ENCODE data around the gene RARA. TPM values are rescaled to one million over a fixed set of nuclear protein-coding genes. Genes with fewer than 3 reads are reported as not detected.

The RARA gene
- polyA plus RNA-seq, 3 donors: 37.7 to 41.5 (median 40.2) TPM

GRCh38 chr17:40313668-40314583, 4.9 kb downstream of the RARA start:
- DNase-seq: no peak

DNA sequence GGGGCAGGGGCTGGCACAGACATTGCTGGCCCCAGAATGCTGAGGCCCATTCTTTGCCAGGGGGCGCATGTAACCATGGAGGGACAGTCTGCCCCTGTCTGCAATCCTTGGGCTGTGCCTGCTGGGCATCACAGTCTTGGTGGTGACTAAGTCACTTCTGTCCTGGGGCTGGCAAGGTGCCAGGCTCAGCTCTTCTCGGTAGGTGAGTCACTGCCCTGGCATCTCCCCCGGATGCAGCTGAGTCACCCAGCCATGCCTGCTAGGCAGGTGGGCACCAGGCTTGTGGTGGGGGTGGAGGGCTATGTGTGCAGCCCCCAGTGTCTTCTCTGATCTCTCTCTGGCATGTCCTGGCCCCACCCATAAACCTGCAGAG, 5.6 kb downstream of the RARA start:
- DNase-seq: no peak

- DNase-seq: no peak
These were observed 6.2 kb downstream of the RARA start for GRCh38 chr17:40315206-40315605.

- no peak for DNase-seq
These were observed 6.9 kb downstream of the RARA start for GRCh38 chr17:40315678-40316570.

DNA sequence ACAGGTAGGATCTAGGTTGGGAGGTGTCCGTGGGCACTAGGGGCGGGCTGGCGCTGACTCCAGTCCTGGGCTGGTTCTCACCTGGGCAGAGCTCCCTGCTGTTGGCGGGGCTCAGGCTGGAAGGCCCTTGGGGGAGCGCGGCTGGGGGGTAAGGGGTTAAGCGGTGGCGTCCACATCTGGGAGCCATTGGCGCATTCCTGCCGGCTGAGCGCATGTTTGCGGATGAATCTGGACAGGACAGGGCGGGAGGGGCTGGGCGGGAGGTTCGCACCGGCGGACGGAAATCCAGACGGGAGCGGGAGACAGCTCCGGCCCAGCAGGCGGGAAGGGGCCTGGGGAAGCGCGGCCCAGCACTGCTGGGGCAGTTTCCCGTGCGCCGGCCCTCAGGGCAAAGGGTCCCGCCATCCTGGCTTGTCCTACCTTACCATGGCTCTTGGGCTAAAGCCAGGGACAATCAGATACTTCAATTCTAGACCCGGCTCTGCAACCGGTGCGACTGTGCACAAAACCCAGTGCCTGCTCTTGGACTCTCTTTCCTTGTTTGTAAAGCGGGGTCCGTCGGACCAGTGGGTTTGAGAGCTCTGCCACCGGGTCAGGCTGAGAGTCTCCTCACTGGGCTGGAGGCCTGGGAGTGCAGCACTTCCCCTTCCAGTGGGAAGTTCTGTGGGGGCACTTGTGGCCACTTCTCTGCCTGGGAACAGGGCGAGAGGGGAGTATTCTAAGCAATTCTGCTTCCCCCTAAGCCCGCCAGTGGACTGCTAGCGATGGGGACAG, 7.8 kb downstream of the RARA start:
- peak; percentile 84 for DNase-seq

- no peak for DNase-seq
These were observed 8.4 kb downstream of the RARA start for GRCh38 chr17:40317345-40317873.

GRCh38 chr17:40317880-40318829, 9.2 kb downstream of the RARA start:
- DNase-seq: peak; percentile 97

GRCh38 chr17:40318830-40319391, 9.9 kb downstream of the RARA start:
- no peak for DNase-seq

DNA sequence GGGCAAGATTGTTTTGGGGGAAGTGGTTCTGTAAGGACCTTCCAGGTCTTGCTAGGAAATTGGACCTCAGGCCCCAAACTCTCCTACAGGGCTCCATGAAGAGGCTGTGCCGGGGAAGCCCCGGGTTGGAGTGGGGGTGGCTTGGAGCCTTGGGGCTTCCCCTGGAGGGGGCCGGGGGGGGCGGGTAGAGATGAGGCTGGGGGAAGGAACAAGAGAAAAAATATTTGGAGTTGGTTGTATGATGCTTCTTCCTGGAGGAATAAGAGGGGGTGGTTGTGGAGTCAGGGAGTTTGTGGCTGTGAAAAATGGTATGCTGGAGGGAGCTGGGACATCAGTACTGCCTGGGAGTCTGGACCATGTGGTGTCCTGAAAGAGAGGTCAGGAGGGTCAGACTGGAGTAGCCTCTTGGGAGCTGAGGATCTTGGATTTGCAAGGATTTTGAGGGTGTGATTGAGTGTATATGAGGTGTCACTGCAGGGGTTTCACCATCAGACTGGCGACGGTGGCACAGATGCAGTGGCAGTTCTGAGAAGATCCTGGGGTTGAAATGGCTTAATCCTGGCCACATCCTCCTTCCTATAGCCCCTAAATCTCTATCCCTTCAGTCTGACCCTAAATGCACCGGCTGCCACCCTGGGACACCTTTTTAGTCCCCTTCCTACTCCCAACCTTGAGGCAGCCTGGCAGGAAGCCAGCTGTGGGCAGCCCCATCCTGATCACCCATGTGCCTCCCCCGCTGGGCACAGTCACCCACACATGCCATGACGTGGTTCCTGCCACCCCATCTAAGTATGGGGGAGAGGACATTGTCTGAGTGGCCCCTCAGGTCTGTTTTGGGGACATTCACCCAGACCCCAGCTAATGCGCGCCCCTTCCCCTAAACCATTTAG, 10.9 kb downstream of the RARA start:
- DNase-seq: no peak

DNA sequence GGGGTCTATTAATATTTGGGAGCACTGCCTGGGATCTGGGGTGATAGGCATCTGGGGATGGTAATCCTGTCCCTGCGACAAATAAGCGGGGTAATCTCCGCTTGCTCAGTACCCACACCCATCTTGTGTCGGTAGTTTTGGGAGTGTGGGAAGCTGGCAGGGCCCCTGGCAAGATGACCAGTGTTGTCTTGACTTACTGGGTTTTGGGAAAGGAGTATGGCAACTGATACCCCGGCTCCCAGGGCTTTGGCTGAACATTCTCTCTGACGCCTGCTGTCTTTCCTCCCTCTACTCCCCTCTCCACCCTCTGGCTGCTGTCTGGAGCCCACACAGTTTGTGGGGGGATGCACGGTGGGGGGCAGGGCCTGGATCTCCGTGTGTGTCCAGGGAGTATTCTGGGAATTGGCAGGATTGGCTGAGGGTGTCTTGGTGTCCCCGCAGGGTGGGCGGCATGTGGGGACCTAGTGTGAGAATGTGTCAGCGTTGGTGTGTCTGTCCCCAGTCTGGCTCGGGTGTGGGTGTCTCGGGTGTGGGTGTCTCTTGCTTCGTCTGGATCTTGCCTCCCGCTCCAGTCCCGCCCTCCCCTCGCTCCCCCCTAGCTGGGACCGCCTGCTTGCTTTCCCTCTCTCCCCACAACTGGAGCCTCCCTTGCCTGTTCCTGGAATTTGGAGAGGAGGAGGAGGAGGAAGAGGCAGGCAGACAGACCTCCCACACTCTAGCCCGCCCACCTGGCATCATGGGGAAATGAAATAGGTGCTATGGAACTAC, 12.0 kb downstream of the RARA start:
- DNase-seq: no peak

DNA sequence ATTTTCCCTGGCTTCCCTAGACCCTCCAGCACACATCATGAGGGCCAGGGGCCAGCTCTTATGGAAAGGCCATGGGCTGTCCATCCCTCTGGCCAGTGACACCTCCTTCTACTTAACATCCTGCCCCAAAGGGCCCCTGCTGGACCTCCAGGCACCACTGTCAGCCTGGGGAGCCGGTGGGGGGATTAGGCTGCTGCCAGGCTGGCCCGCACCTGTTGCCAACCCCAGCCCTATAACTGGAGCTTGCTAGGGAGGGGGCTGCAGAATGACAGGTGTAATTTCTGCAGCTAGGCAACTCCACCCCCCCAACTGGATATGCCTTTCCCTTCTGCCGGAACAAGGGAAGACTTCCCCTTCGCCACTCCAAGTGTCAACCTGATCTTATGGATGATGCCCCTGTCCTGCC, 12.5 kb downstream of the RARA start:
- no peak for DNase-seq

- DNase-seq: no peak
These were observed 13.0 kb downstream of the RARA start for GRCh38 chr17:40321961-40322357.

DNA sequence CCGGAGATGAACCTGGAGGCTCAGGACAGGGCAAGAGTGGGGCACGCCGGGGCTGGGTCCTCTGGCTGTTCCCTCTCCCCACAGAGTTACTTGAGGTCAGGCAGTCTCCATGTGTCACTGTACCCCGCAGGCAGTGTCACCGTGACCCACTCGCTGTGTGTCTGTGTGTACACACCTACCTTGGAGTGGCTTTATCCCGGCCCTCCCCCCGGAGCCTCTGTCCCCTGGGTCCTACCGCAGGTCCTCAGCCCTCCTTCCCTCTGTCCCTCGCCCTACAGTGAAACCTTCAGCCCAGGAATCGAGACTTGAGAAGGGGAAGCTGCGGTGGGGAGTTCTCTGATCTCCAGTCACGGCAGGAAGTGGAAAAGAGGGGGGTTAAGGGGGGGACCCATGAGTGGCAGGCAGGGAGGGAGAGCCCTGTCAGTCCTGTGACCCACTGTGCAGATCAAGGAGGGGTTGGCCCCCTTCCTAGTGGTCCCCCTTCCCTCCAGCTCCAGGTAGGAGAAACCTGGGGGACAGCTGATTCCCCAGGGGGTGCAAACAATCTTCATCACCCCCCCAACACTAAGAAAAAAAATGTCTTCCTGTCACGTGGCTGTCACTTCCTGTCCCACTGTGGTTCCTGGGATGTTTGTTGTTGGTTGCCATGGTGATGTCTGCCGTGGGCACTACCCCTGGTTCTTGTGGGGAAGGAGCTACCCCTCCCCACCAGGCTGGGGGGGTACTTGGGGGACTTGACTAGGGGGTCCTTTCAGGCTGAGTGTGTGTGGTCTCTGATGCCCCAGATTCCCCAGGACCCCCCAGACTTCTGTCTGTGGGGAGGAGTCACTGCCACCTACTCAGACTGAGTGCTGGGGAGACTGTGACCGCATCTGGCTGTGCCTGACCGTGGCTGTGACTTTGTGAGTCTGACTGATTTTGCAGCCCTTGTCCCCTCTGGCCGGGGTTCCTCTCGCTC, 13.7 kb downstream of the RARA start:
- DNase-seq: no peak

- DNase-seq: no peak
These were observed 14.7 kb downstream of the RARA start for GRCh38 chr17:40323391-40324381.

DNA sequence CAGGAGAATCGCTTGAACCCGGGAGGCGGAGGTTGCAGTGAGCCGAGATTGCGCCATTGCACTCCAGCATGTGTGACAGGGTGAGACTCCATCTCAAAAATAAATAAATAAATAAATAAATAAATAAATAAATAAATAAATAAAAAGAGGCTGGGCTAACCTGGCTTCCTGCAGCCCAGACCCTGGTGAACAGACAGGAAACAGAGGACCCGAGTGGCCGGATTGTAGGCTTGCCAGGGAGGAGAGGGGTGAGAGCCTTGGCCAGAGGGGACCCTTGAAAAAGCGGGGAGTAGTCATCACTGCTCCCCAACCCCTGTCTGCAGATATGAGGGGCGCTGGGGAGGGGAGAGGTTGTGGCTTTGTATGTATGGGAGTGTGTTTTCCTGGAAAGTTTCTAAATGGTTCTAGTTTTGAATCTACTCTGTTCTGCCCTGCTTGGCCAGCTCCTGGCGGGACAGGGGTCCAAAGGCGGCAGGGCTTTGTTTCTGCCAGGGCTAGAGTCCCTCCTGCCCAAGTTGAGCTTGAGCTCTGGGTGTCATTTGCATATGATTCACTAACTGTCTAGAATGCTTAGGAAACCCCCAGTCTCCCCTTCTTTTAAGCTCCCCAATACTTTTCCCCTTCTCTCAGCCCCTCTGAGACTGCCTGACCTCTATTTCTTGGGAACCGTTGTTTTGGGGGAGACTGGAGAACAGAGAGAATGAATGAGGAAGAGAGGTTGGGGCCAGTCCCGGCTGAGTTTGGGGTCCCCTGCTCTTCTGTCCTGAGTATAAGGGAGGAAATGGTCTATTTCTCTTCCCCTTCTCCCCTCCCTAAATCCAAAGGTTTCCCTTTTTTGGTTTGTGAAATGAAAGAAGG, 16.4 kb downstream of the RARA start:
- DNase-seq: no peak

Data from renal pelvis (tissue), 4 donors.